Measurements from ENCODE around the gene TFPI.

- no peak for TF ChIP-seq CTCF (IDR thresholded peaks at IDR 0.05)
- no peak for TF ChIP-seq POLR2A (IDR thresholded peaks at IDR 0.05)
Observed at GRCh38 chr2:187541086-187542085, 12.8 kb downstream of the TFPI start.
